HG03175 (cell line): Measurements from ENCODE around the gene COX7B2.

Source experiments
- ATAC-seq: cut with Tn5 transposase; IDR thresholded peaks from one replicate; pipeline ENCODE4 v1.9.1; 2021; ENCODE audit warnings: mild to moderate bottlenecking, moderate library complexity; ENCODE audit not compliant: unreplicated experiment

COX7B2 gene

GRCh38 chr4:46890056-46890455 lies 19.0 kb downstream of the COX7B2 start:
- no peak for ATAC-seq

DNA sequence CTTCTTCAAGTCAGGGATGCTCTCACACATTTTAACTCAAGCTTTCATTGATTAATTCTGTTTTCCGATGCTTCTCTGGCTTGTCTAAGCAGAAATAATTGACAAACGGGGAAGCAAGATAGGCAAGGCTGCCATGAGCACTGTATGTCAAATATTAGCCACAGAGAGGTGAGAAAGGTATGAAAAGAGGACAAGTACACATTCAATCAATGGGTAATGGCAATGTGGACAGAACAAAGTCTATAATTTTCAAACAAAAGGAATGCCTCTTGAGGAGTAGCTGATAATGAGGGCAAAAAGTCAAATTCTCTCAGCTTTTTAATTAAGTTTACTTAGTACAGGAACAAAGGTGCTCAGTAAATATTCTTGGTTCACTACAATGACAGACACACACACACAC lies 19.6 kb downstream of the COX7B2 start:
- ATAC-seq, result no peak

DNA sequence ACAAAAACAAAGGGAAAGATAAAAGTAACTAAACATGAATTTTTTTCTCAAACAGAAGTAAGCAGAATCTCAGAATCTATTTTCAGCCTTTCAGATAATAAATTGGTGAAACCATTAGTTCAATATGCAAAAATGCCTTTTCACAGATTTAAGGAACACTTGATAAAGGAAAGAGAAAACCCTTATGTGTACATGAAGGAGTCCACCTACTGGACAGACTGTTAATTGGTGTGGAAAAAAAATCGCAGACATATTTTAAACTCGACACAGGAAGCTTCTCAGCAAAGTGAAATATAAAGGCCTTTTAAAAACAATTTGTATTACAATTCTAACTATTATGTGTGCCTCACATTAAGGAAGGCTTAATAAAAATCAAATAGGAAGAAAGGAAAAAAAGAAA lies 22.3 kb downstream of the COX7B2 start:
- no peak for ATAC-seq

- ATAC-seq, result no peak
Observed at GRCh38 chr4:46878641-46879040, 30.4 kb downstream of the COX7B2 start.

DNA sequence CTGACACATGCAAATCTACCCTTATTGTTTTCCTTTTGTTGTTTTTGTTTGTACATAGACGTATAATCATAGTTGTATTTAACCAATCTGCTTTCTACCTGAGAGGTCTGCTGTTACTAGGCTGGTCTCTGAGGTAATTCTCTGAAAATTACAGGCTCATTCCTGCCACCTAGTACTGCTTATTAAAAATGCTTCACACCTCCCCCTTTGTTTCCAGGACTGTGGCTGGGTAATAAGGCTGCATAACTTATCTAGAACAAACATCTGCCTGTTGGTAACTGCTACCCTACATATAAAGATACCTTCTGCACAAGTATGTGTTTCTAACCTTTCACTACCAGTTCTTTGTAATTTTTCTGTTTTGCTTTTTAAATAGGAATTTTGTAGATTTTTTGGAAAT lies 34.2 kb downstream of the COX7B2 start:
- ATAC-seq, result no peak

- no peak for ATAC-seq
Observed at GRCh38 chr4:46870411-46870810, 38.6 kb downstream of the COX7B2 start.

DNA sequence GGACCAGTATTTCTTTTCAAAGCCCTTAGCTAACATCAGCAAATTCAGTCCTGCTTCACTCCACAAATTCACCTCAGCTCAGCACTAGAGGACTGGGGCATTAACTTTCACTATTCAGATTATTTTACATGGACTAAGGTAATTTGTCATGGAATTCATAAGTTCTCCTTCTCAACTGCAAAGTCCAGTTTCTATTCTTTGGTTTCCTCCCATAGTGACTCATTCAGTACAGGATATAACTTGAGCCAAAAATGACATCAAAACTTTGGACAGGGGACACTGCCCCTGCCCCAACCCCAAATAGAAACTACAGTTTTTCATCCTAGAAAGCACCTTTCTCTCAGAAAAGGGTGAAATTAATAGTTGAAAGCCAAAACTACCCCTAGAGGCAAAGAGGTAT lies 52.7 kb downstream of the COX7B2 start:
- no peak for ATAC-seq

DNA sequence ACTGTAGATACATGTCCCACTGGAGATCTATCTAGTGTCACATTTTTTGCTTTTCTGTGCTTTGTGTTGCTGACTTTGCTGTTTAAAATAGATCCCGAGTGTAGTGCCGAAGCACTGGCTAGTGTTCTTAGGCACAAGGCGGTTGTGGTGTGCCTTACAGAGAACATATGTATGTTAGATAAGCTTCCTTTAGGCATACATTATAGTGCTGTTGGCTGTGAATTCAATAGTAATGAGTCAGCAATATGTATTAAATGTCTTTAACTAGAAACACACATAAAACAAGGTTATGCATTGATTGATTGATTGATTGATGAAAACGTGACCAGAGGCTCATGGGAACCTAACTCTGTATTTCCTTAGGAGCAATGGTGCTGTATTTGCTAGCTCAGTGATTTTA lies 56.2 kb downstream of the COX7B2 start:
- ATAC-seq, result no peak

- ATAC-seq, result no peak
Observed at GRCh38 chr4:46850026-46850425, 59.0 kb downstream of the COX7B2 start.

GRCh38 chr4:46844325-46844917 lies 64.6 kb downstream of the COX7B2 start:
- ATAC-seq, result peak; percentile 48

GRCh38 chr4:46839128-46839527 lies 69.9 kb downstream of the COX7B2 start:
- peak; percentile 81 for ATAC-seq

GRCh38 chr4:46837639-46838038 lies 71.4 kb downstream of the COX7B2 start:
- ATAC-seq, result no peak

DNA sequence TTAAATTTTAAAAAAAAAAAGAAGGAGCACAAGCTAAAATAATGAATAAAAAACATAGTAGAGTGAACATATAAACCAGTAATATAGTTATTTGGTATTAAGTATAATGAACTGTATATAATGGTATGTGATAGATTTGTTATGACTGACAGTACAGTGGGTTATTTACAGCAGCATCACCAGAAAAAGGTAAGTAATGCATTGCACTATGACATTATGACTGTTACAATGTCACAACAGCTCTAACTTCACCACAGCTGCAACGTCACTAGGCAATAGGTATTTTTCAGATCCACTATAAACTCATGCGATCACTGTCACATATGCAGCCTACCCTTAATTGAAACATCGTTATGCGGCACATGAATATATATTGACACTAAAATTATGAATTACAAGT lies 72.5 kb downstream of the COX7B2 start:
- ATAC-seq, result no peak

DNA sequence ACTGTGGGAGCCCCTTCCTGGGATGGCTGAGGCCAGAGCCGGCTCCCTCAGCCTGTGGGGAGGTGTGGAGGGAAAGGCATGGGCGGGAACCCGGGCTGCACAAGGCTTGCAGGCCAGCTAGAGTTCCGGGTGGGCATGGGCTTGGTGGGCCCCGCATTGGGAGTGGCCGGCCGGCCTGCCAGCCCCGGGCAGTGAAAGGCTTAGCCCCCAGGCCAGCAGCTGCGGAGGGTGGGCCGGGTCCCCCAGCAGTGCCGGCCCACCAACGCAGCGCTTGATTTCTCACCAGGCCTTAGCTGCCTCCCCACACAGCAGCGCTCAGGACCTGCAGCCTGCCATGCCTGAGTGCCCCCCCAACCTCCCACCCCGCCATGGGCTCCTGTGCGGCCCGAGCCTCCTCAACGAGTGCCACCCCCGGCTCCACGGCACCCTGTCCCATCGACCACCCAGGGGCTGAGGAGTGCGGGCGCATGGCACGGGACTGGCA lies 78.0 kb downstream of the COX7B2 start:
- ATAC-seq, result no peak

- ATAC-seq, result no peak
Observed at GRCh38 chr4:46820154-46820553, 88.9 kb downstream of the COX7B2 start.

DNA sequence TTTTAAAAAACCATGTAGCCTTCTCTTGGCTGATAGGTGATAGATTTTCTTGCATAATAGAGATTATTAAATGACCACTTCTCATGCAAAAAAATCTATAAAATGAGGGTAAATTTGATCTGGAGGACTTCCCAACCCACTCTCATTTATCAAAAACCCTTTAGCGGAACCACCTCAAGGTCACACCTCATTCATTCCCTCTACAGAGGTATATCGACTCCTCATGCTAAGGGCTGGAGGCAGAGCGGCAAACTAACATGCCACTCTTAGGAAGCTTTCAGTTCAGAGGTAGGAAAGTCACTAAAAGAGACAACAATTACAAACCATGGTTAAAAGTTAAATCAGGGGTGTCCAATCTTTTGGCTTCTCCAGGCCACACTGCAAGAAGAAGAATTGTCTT lies 90.0 kb downstream of the COX7B2 start:
- no peak for ATAC-seq

DNA sequence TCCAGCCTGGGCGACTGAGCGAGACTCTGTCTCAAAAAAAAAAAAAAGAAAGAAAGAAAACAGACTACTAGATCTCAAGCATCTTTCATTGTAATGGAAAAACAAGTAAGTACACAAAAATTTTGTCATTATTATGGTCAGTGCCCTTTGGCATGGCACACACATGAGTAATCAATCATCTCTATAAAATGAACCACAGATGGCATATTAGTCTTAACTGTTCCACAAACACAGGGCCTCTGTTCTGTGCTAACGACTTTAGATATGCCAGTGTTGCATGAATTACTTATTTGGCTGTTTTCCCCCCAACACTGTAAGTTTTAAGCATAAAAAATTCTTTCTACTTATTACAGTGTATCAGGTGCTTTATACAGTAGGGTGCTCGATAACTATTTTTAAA lies 90.4 kb downstream of the COX7B2 start:
- ATAC-seq, result no peak

GRCh38 chr4:46817806-46818205 lies 91.2 kb downstream of the COX7B2 start:
- no peak for ATAC-seq

GRCh38 chr4:46804781-46805413 lies 104.1 kb downstream of the COX7B2 start:
- no peak for ATAC-seq

- ATAC-seq, result no peak
Observed at GRCh38 chr4:46793036-46793435, 116.0 kb downstream of the COX7B2 start.

DNA sequence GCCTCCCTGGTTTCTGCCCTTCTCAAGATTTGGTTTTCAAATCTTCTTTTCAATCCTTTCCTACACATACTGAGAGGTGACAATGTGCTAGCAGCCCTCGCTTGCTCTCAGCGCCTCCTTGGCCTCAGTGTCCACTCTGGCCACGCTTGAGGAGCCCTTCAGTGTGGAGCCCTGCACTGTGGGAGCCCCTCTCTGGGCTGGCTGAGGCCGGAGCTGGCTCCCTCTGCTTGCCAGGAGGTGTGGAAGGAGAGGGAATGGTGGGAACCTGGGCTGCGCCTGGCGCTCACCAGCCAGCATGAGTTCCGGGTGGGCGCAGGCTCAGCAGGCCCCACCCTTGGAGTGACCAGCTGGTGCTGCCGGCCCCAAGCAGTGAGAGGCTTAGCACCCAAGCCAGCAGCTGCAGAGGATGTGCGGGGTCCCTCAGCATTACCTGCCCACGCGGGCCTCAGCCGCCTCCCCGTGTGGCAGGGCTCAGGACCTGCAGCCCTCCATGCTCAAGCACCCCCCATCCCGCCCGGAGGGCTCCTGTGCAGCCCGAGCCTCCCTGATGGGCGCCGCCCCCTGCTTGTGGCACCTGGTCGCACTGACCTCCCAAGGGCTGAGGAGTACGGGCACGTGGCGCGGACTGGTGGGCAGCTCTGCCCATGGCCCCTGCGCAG lies 127.5 kb downstream of the COX7B2 start:
- no peak for ATAC-seq

DNA sequence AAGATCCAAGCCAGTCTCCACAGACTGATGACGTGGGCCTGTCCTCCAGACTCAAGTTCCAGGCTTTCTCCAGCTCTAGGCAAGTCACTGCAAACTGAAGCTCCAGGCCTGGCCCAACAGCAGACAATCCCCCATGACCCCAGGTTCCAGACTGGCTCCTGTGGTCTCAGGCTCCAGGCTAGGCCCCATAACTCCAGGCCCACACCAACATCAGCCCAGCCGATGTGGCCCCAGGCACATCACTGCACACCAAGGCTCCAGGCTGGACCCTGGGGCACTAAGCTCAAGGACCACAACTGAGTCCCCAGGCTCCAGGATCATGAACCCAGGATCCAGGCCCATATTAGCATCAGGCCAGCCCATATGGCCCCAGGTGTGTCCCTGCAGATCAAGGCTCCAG lies 143.6 kb downstream of the COX7B2 start:
- no peak for ATAC-seq
